Activated CD8-positive, alpha-beta memory T cell treated with anti-CD3 and anti-CD28 coated beads for 4 hours (primary cell): ENCODE data around the gene ARAF.
"Not testable (repeated sequence)": the region's sequence is repeated elsewhere in the genome, so short reads cannot be mapped to it uniquely, and the experiment has no call there.

Experiments used
- DNase-seq, 2 donors: peaks; one replicate each; pipeline ENCODE4 v3.0.0-alpha.2; 2020; ENCODE audit warnings: low read depth in 2 of 2

The ARAF gene

GRCh38 chrX:47560934-47561658 lies at the start of gene ARAF:
Gene ARAF, plus strand, starts transcription at chrX:47561205. Its CDS starts 1,763 bp downstream, at chrX:47562968.
- peak; percentile 86 to 93 for DNase-seq

GRCh38 chrX:47512383-47512782 lies 48.6 kb upstream of the ARAF start:
- not testable (repeated sequence) for DNase-seq

GRCh38 chrX:47513034-47513965 lies 47.7 kb upstream of the ARAF start:
- DNase-seq, result not testable (repeated sequence)

- DNase-seq, result no peak
These were observed 46.3 kb upstream of the ARAF start for GRCh38 chrX:47514533-47515235.

GRCh38 chrX:47515941-47516665 lies 44.9 kb upstream of the ARAF start:
- no peak for DNase-seq

- no peak for DNase-seq
These were observed 42.9 kb upstream of the ARAF start for GRCh38 chrX:47518144-47518543.

GRCh38 chrX:47523297-47523696 lies 37.7 kb upstream of the ARAF start:
- DNase-seq, result peak; percentile 49 to 56

GRCh38 chrX:47523713-47524166 lies 37.3 kb upstream of the ARAF start:
- DNase-seq, result no peak

GRCh38 chrX:47529548-47529947 lies 31.5 kb upstream of the ARAF start:
- DNase-seq, result no peak

GRCh38 chrX:47530049-47530448 lies 31.0 kb upstream of the ARAF start:
- DNase-seq, result no peak

- DNase-seq, result no peak
These were observed 21.1 kb upstream of the ARAF start for GRCh38 chrX:47539860-47540259.

GRCh38 chrX:47540754-47541538 lies 20.1 kb upstream of the ARAF start:
- DNase-seq, result no peak

GRCh38 chrX:47543496-47543895 lies 17.5 kb upstream of the ARAF start:
- DNase-seq, result no peak

- peak; percentile 62 to 75 for DNase-seq
These were observed 4.9 kb upstream of the ARAF start for GRCh38 chrX:47556045-47556623.

- no peak for DNase-seq
These were observed 2.6 kb upstream of the ARAF start for GRCh38 chrX:47558436-47558835.

- DNase-seq, result no peak
These were observed 649 bp upstream of the ARAF start for GRCh38 chrX:47560179-47560933.

- no peak for DNase-seq
These were observed 700 bp downstream of the ARAF start for GRCh38 chrX:47561659-47562151.

- DNase-seq, result no peak
These were observed 1.7 kb downstream of the ARAF start for GRCh38 chrX:47562615-47563243.

GRCh38 chrX:47563801-47564315 lies 2.9 kb downstream of the ARAF start:
- no peak for DNase-seq
